K562 (cell line): ENCODE measurements around the gene SAP25. TPM values are rescaled to one million over a fixed set of nuclear protein-coding genes. Genes with fewer than 3 reads are reported as not detected.

Source experiments
- CBFA2T3 ChIP-seq: fragments of 450-650 bp; IDR thresholded peaks from 2 replicates; pipeline ENCODE4 v1.6.1; 2017
- HDAC1 ChIP-seq, 2 experiments: fragments of 450-650 bp; IDR thresholded peaks; 2 replicates each; pipeline ENCODE4 v1.6.1; 2016 to 2017; ENCODE audit warnings: inconsistent platforms in 1 of 2, mild to moderate bottlenecking in 1 of 2, moderate library complexity in 1 of 2
- HDGF ChIP-seq: fragments of 450-650 bp; IDR thresholded peaks from 2 replicates; pipeline ENCODE4 v1.6.1; 2016
- HSF4 ChIP-seq: fragments of 250-450 bp; sonication (Bioruptor Pico); IDR thresholded peaks from 2 replicates; pipeline ENCODE4 v2.1.2; 2022; ENCODE audit warnings: mild to moderate bottlenecking, moderate library complexity, borderline replicate concordance
- IRF2 ChIP-seq: sonication (generic); formaldehyde crosslinking; IDR thresholded peaks from 2 replicates; pipeline ENCODE4 v1.8.1; 2022; ENCODE audit warnings: mild to moderate bottlenecking, missing genetic modification reagents
- JUN ChIP-seq, 2 experiments: sonication (generic) in 1 of 2; formaldehyde crosslinking in 1 of 2; IDR thresholded peaks; 2 replicates each; pipeline versions ENCODE4 v1.6.1 to v1.8.0; 2012 to 2022; ENCODE audit warnings: borderline replicate concordance in 2 of 2, mild to moderate bottlenecking in 2 of 2, improper control_type of control experiment in 1 of 2, low read depth in 1 of 2, low read length in 1 of 2, missing genetic modification reagents in 1 of 2
- KLF6 ChIP-seq: fragments of 250-450 bp; sonication (Bioruptor Pico); IDR thresholded peaks from 2 replicates; pipeline ENCODE4 v1.4.0; 2020; ENCODE audit warnings: mild to moderate bottlenecking, moderate library complexity, borderline replicate concordance
- MYBL2 ChIP-seq, 2 experiments: fragments of 450-650 bp in 1 of 2; sonication (generic) in 1 of 2; formaldehyde crosslinking in 1 of 2; IDR thresholded peaks; 2 replicates each; pipeline versions ENCODE4 v1.6.1 to v1.8.1; 2017 to 2022; ENCODE audit warnings: borderline replicate concordance in 1 of 2, inconsistent platforms in 1 of 2, low read depth in 1 of 2, mild to moderate bottlenecking in 1 of 2, missing genetic modification reagents in 1 of 2, moderate library complexity in 1 of 2
- NCOA2 ChIP-seq, 2 experiments: fragments of 450-650 bp; IDR thresholded peaks; 2 replicates each; pipeline ENCODE4 v1.6.1; 2018; ENCODE audit warnings: mild to moderate bottlenecking in 2 of 2, moderate library complexity in 1 of 2; ENCODE audit not compliant: partially characterized antibody in 2 of 2
- POU5F1 ChIP-seq: fragments of 150-350 bp; IDR thresholded peaks from 2 replicates; pipeline ENCODE4 v1.6.1; 2014; ENCODE audit warnings: borderline replicate concordance, low read length, low read depth, mild to moderate bottlenecking; ENCODE audit not compliant: partially characterized antibody
- RUNX1 ChIP-seq: sonication (generic); IDR thresholded peaks from 2 replicates; pipeline ENCODE4 v1.6.1; 2016; ENCODE audit warnings: antibody characterized with exemption, low read depth
- SIRT6 ChIP-seq: IDR thresholded peaks from one replicate; pipeline ENCODE4 v1.6.1; 2012; ENCODE audit warnings: low read depth, mild to moderate bottlenecking, control low read depth, inconsistent platforms, low read length, moderate library complexity
- SRSF3 ChIP-seq: fragments of 200-400 bp; formaldehyde crosslinking; IDR thresholded peaks from 2 replicates; pipeline ENCODE4 v1.6.1; 2016; ENCODE audit warnings: mild to moderate bottlenecking, low read length, moderate library complexity; ENCODE audit not compliant: insufficient read depth
- SRSF9 ChIP-seq: fragments of 200-400 bp; formaldehyde crosslinking; IDR thresholded peaks from 2 replicates; pipeline ENCODE4 v1.6.1; 2017; ENCODE audit warnings: low read depth, low read length, borderline replicate concordance
- STAT5A ChIP-seq: IDR thresholded peaks from 2 replicates; pipeline ENCODE4 v1.6.1; 2012; ENCODE audit warnings: low read length, inconsistent platforms, borderline replicate concordance
- TAF7 ChIP-seq: fragments of 450-650 bp; IDR thresholded peaks from 2 replicates; pipeline ENCODE4 v1.6.1; 2016; ENCODE audit warnings: missing genetic modification characterization, missing compliant biosample characterization
- ZEB2 ChIP-seq: fragments of 450-650 bp; IDR thresholded peaks from 2 replicates; pipeline ENCODE4 v1.6.1; 2016
- ZNF75A ChIP-seq: fragments of 450-650 bp; formaldehyde crosslinking; IDR thresholded peaks from 2 replicates; pipeline ENCODE4 v1.4.0; 2020; ENCODE audit warnings: mild to moderate bottlenecking
- ZSCAN32 ChIP-seq: fragments of 450-650 bp; formaldehyde crosslinking; IDR thresholded peaks from 2 replicates; pipeline ENCODE4 v1.4.0; 2020; ENCODE audit warnings: mild to moderate bottlenecking, moderate library complexity
- polyA plus RNA-seq, 8 experiments: library from polyadenylated mRNA; depleted of rRNA in 4 of 8; stranded (reverse) in 5 of 8; unstranded in 3 of 8; fragments of >200 nt; fragmentation: Nextera tagmentation in 2 of 8; fragmentation: Illumina TruSeq in 1 of 8; extraction: Ambion mirVana in 2 of 8; extraction: Trizol in 1 of 8; gene quantifications; 2 replicates each; pipeline versions ENCODE4 v1.2.1 to v1.2.3, GENCODE V29; 2011 to 2014; ENCODE audit warnings: inconsistent platforms in 1 of 8, missing spikeins in 1 of 8
- total RNA-seq, 7 experiments: library from RNA; depleted of rRNA in 6 of 7; stranded (reverse); fragments of >200 nt in 6 of 7; fragmentation: Illumina TruSeq in 2 of 7; extraction: Trizol in 2 of 7; gene quantifications; 2 replicates each; pipeline versions ENCODE4 v1.2.1 to v1.2.3, GENCODE V29; 2011 to 2021; ENCODE audit warnings: low replicate concordance in 1 of 7
- TF ChIP-seq, protein P1 (sequence below), 2 experiments: IDR thresholded peaks; 2 replicates each; pipeline ENCODE4 v1.6.1; 2012; ENCODE audit warnings: improper control_type of control experiment in 2 of 2, low read depth in 2 of 2, low read length in 2 of 2, borderline replicate concordance in 1 of 2
- TF ChIP-seq, protein P2 (sequence below): sonication (generic); formaldehyde crosslinking; IDR thresholded peaks from 2 replicates; pipeline ENCODE4 v1.8.0; 2022; ENCODE audit warnings: mild to moderate bottlenecking, missing genetic modification reagents
- TF ChIP-seq, protein P3 (sequence below): fragments of 450-650 bp; IDR thresholded peaks from 2 replicates; pipeline ENCODE4 v1.6.1; 2017; ENCODE audit warnings: antibody characterized with exemption

Gene SAP25
- total and polyA plus RNA-seq, 9 of the 15 experiments (the other 6 are each of a cell fraction or from before 2014, with no cell fraction given): 0.13 to 5.3 (median 0.78) TPM; not detected in 1

DNA sequence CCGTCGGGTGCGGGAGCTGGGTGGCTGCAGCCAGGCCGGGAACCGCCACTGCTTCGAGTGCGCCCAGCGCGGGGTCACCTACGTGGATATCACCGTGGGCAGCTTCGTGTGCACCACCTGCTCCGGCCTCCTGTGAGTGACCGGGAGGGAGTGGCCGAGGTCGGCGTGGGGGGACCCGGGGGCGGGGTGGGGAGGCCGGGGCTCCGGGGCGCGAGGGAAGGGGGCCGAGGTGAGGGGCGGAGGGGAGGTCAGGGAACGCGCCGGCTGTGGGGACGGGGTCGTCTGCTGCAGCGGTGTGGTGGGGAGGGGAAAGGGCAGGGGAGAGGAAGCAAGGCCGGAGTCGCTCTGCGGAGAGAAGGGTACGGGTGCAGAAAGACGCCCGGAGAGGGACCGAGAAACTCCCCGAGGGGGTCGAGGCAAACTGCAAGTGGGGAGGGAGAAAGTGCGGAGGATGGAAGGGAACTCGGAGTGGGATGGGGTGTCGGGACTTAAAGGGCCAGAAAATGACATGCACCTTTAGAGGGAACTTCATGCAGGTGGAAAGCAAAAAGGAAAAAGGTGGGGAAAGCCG is 34.2 kb downstream of the SAP25 start (continued):
- TF ChIP-seq, protein P1, sequence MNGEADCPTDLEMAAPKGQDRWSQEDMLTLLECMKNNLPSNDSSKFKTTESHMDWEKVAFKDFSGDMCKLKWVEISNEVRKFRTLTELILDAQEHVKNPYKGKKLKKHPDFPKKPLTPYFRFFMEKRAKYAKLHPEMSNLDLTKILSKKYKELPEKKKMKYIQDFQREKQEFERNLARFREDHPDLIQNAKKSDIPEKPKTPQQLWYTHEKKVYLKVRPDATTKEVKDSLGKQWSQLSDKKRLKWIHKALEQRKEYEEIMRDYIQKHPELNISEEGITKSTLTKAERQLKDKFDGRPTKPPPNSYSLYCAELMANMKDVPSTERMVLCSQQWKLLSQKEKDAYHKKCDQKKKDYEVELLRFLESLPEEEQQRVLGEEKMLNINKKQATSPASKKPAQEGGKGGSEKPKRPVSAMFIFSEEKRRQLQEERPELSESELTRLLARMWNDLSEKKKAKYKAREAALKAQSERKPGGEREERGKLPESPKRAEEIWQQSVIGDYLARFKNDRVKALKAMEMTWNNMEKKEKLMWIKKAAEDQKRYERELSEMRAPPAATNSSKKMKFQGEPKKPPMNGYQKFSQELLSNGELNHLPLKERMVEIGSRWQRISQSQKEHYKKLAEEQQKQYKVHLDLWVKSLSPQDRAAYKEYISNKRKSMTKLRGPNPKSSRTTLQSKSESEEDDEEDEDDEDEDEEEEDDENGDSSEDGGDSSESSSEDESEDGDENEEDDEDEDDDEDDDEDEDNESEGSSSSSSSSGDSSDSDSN (IDR thresholded peaks at IDR 0.05; ENCODE audit: borderline replicate concordance in 1 of 2, low read depth in 2 of 2, low read length in 2 of 2): 0 out of 4 replicates have a peak, but pooled peaks of 1 of the 2 experiments have one; percentile 11
- no peak for TF ChIP-seq POU5F1
- TF ChIP-seq HSF4 (CRISPR knock-in tag): no peak
- no peak for TF ChIP-seq TAF7 (tag)
- no peak for TF ChIP-seq ZNF75A (CRISPR knock-in tag)
- no peak for TF ChIP-seq SRSF9
- TF ChIP-seq SRSF3: no peak
- TF ChIP-seq STAT5A: no peak
- TF ChIP-seq NCOA2 (IDR thresholded peaks at IDR 0.05; ENCODE audit: partially characterized antibody in 2 of 2): no peak
- TF ChIP-seq, protein P2, sequence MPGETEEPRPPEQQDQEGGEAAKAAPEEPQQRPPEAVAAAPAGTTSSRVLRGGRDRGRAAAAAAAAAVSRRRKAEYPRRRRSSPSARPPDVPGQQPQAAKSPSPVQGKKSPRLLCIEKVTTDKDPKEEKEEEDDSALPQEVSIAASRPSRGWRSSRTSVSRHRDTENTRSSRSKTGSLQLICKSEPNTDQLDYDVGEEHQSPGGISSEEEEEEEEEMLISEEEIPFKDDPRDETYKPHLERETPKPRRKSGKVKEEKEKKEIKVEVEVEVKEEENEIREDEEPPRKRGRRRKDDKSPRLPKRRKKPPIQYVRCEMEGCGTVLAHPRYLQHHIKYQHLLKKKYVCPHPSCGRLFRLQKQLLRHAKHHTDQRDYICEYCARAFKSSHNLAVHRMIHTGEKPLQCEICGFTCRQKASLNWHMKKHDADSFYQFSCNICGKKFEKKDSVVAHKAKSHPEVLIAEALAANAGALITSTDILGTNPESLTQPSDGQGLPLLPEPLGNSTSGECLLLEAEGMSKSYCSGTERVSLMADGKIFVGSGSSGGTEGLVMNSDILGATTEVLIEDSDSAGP (CRISPR knock-in tag): 0 out of 2 replicates have a peak, but pooled peaks have one; percentile 19
- no peak for TF ChIP-seq ZEB2
- no peak for TF ChIP-seq MYBL2 (IDR thresholded peaks at IDR 0.05; ENCODE audit: low read depth)
- TF ChIP-seq MYBL2 (CRISPR knock-in tag; IDR thresholded peaks at IDR 0.05; ENCODE audit: borderline replicate concordance): no peak
- TF ChIP-seq CBFA2T3: no peak
- no peak for TF ChIP-seq SIRT6
- no peak for TF ChIP-seq JUN (IDR thresholded peaks at IDR 0.05; ENCODE audit: borderline replicate concordance, low read depth, low read length)
- TF ChIP-seq JUN (CRISPR knock-in tag; IDR thresholded peaks at IDR 0.05; ENCODE audit: borderline replicate concordance): no peak
- no peak for TF ChIP-seq IRF2 (CRISPR knock-in tag)
- no peak for TF ChIP-seq KLF6 (CRISPR knock-in tag)
- TF ChIP-seq ZSCAN32 (CRISPR knock-in tag): no peak
- no peak for TF ChIP-seq RUNX1
- TF ChIP-seq, protein P3, sequence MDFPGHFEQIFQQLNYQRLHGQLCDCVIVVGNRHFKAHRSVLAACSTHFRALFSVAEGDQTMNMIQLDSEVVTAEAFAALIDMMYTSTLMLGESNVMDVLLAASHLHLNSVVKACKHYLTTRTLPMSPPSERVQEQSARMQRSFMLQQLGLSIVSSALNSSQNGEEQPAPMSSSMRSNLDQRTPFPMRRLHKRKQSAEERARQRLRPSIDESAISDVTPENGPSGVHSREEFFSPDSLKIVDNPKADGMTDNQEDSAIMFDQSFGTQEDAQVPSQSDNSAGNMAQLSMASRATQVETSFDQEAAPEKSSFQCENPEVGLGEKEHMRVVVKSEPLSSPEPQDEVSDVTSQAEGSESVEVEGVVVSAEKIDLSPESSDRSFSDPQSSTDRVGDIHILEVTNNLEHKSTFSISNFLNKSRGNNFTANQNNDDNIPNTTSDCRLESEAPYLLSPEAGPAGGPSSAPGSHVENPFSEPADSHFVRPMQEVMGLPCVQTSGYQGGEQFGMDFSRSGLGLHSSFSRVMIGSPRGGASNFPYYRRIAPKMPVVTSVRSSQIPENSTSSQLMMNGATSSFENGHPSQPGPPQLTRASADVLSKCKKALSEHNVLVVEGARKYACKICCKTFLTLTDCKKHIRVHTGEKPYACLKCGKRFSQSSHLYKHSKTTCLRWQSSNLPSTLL: no peak
- TF ChIP-seq HDAC1 (IDR thresholded peaks at IDR 0.05): no peak
- TF ChIP-seq HDGF: 0 out of 2 replicates have a peak, but pooled peaks have one; percentile 41
